ENCODE measurements around the gene CCT7.

Gene CCT7

DNA sequence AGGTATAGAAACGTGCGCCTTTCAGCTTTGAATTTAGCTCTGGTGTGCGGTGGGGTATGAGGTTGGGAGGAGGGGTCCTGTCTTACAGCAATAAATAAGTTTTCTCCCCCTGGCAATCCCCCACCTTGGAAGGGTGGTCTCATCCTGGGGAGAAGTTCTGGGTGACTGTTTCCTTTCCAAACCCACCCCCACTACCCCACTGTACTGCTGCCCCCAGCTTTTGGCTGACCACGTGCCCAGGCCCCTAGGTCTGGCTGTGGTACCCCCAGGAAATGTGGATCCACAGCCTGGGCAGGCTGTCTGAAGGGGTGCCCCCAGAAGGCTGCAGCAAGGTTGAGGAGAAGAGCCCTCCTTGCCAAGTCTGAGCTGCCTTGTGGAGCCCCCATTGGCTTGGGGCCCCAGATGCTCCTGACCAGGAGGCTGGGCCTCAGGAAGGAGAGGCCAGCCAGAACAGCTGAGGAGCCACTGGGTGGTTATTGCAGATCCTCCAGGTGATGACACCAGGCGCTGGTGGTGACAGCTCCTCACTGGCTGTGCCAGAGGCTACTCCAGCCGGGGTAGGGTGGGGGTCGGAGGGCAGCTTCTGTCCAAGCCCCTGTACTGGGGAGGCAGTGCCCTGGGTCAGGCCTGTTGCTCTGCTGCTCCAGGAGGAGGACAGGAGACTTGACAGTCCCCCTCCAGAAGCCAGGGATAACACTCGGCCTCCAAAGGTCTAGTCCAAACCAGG lies 24.2 kb downstream of the CCT7 start:
- ChIA-PET POLR2A (no interaction called here), CTCF (interaction anchor here (1.2 to 1.7 kb wide), 3 partner anchors 10 to 366 kb away, joined by 3 to 4 read pairs (median 4); no protein-coding TSS in a partner anchor)
- no peak for DNase-seq (ENCODE audit: low read depth, low spot score)
- TF ChIP-seq, protein P1, sequence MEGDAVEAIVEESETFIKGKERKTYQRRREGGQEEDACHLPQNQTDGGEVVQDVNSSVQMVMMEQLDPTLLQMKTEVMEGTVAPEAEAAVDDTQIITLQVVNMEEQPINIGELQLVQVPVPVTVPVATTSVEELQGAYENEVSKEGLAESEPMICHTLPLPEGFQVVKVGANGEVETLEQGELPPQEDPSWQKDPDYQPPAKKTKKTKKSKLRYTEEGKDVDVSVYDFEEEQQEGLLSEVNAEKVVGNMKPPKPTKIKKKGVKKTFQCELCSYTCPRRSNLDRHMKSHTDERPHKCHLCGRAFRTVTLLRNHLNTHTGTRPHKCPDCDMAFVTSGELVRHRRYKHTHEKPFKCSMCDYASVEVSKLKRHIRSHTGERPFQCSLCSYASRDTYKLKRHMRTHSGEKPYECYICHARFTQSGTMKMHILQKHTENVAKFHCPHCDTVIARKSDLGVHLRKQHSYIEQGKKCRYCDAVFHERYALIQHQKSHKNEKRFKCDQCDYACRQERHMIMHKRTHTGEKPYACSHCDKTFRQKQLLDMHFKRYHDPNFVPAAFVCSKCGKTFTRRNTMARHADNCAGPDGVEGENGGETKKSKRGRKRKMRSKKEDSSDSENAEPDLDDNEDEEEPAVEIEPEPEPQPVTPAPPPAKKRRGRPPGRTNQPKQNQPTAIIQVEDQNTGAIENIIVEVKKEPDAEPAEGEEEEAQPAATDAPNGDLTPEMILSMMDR (IDR thresholded peaks at IDR 0.05; ENCODE audit: insufficient read depth, low read length, missing control alignments): no peak
- no peak overlapping the region for H3K4me3 ChIP-seq (ENCODE audit: low read depth, low read length)

DNA sequence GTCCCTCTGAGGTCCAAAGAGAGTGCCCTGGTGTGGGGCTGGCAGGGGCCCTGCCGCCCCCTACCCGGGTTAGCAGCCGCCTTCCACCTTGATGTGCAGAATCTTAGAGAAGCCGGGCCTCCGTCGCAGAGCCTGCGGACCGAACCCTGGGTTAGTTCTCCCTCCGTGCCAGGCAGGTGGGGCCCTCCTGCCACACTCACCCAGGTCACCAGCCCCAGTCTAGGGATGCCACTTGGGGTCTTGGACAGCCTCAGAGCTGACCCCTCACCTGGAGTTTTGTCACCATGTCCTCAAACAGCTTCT lies 24.8 kb downstream of the CCT7 start:
- DNase-seq (ENCODE audit: low read depth, low spot score): no peak
- TF ChIP-seq, protein P1 (IDR thresholded peaks at IDR 0.05; ENCODE audit: insufficient read depth, low read length, missing control alignments): no peak
- POLR2A ChIA-PET: no interaction called here
- H3K4me3 ChIP-seq (ENCODE audit: low read depth, low read length): no peak overlapping the region
- CTCF ChIA-PET: interaction anchor here (1.2 to 1.9 kb wide), 5 partner anchors 10 to 367 kb away, joined by 3 to 6 read pairs (median 4); no protein-coding TSS in a partner anchor

DNA sequence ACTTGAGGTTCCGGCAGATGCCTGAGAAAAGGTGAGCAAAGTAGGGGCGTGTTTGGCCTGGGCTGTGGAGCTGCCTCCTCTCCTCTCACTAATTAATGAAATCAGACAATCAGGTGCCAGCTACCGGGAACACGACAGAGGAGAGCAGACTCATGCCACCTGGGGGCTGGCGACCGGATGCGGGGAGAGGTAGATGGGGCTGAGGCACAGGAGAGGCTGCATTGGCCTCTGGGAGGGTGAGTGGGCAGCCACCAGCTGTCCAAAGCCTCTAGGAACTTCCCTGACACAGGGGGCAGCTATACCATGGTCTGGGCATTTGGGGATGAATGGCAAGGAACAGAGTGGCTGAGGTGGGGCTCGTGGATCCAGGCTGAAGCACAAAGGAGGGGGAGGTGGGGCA lies 25.2 kb downstream of the CCT7 start:
- CTCF ChIA-PET: interaction anchor here (1.2 to 1.9 kb wide), 5 partner anchors 9 to 367 kb away, joined by 4 to 6 read pairs (median 5); no protein-coding TSS in a partner anchor
- POLR2A ChIA-PET: interaction anchor here (1.0 kb wide), 1 partner anchor 15 kb away, joined by 3 read pairs; no protein-coding TSS in a partner anchor
- no peak overlapping the region for H3K4me3 ChIP-seq (ENCODE audit: low read depth, low read length)
- TF ChIP-seq, protein P1 (IDR thresholded peaks at IDR 0.05; ENCODE audit: insufficient read depth, low read length, missing control alignments): no peak
- no peak for DNase-seq (ENCODE audit: low read depth, low spot score)

GRCh38 chr2:73259704-73260337 lies 25.7 kb downstream of the CCT7 start:
- TF ChIP-seq, protein P1 (IDR thresholded peaks at IDR 0.05; ENCODE audit: insufficient read depth, low read length, missing control alignments): no peak
- DNase-seq (ENCODE audit: low read depth, low spot score): no peak
- no peak overlapping the region for H3K4me3 ChIP-seq (ENCODE audit: low read depth, low read length)
- ChIA-PET CTCF (interaction anchor here (0.9 to 1.9 kb wide), 5 partner anchors 9 to 368 kb away, joined by 3 to 6 read pairs (median 5); no protein-coding TSS in a partner anchor), POLR2A (interaction anchor here (1.0 kb wide), 1 partner anchor 16 kb away, joined by 3 read pairs; no protein-coding TSS in a partner anchor)

DNA sequence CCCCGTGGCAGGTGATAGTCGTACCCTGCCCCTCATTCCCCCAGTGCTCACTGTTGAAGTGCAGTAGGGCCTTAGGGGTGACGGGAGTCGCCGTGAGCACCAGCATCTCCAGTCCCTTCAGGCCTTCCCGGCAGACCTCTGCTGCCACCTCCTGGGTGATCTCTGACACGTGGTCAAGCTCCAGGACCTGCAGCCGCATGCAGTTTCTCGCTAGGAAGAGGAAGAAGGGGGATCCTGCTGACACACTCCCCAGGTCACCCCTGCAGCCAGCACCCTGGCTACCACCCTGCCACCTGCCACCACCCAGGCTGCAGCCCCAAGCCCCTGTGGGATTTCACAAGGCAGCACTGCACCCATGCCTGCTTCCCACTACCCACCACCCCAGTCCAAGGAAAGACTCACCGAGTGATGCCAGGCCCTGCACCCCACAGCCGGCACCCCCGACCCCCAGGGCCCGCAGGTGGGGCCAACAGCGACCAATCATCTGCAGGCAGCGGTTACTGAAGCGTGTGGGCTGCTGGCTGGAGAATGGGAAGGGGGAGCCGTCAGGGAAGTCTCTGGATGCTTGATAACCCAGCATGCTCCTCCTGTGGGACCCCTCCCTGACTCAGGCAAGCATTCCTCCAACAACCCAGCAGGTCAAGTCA lies 26.4 kb downstream of the CCT7 start:
- POLR2A ChIA-PET: no interaction called here
- H3K4me3 ChIP-seq (ENCODE audit: low read depth, low read length): no peak overlapping the region
- CTCF ChIA-PET: interaction anchor here (0.9 to 1.9 kb wide), 4 partner anchors 8 to 21 kb away, joined by 3 to 6 read pairs (median 5); no protein-coding TSS in a partner anchor
- TF ChIP-seq, protein P1 (IDR thresholded peaks at IDR 0.05; ENCODE audit: insufficient read depth, low read length, missing control alignments): peak; percentile 75
- DNase-seq (ENCODE audit: low read depth, low spot score): no peak
